Trophoblast cell (in vitro differentiated cells and primary cell): ENCODE results near the gene CDHR1.

Experiments used
- DNase-seq, 2 donors: peaks; one replicate each; pipeline ENCODE4 v3.0.0-alpha.2; 2016
- H2AFZ ChIP-seq: 2 replicates; pipeline ENCODE4 v1.6.1; 2013; ENCODE audit warnings: low read length, moderate library complexity, mild to moderate bottlenecking; ENCODE audit not compliant: insufficient read depth, poor library complexity
- H2AK5ac ChIP-seq: 2 replicates; pipeline ENCODE4 v1.6.1; 2013; ENCODE audit warnings: mild to moderate bottlenecking, low read length
- H2BK120ac ChIP-seq: 2 replicates; pipeline ENCODE4 v1.6.1; 2013; ENCODE audit warnings: low read length, mild to moderate bottlenecking, moderate library complexity; ENCODE audit not compliant: insufficient read depth, poor library complexity
- H2BK12ac ChIP-seq: 2 replicates; pipeline ENCODE4 v1.6.1; 2013; ENCODE audit warnings: mild to moderate bottlenecking, low read length, moderate library complexity
- H2BK5ac ChIP-seq: 2 replicates; pipeline ENCODE4 v1.6.1; 2013; ENCODE audit warnings: low read length, low read depth, moderate library complexity, mild to moderate bottlenecking; ENCODE audit not compliant: poor library complexity
- H3K14ac ChIP-seq: 2 replicates; pipeline ENCODE4 v1.6.1; 2013; ENCODE audit warnings: mild to moderate bottlenecking, low read length
- H3K18ac ChIP-seq: 2 replicates; pipeline ENCODE4 v1.6.1; 2013; ENCODE audit warnings: mild to moderate bottlenecking, low read length
- H3K23ac ChIP-seq: 2 replicates; pipeline ENCODE4 v1.6.1; 2013; ENCODE audit warnings: low read length
- H3K27ac ChIP-seq: 2 replicates; pipeline ENCODE4 v1.5.1; 2013; ENCODE audit warnings: low read depth, mild to moderate bottlenecking, inconsistent platforms, low read length, moderate library complexity
- H3K27me3 ChIP-seq: 2 replicates; pipeline ENCODE4 v1.6.1; 2013; ENCODE audit warnings: inconsistent platforms, mild to moderate bottlenecking, low read length, moderate library complexity; ENCODE audit not compliant: insufficient read depth
- H3K36me3 ChIP-seq, 2 experiments: 1 replicate in 1 of 2; 2 replicates in 1 of 2; pipeline ENCODE4 v1.6.1; 2013; ENCODE audit warnings: low read length in 2 of 2, mild to moderate bottlenecking in 2 of 2, moderate library complexity in 1 of 2; ENCODE audit not compliant: insufficient read depth in 2 of 2, control insufficient read depth in 1 of 2
- H3K4ac ChIP-seq: 2 replicates; pipeline ENCODE4 v1.6.1; 2013; ENCODE audit warnings: low read depth, mild to moderate bottlenecking, low read length, moderate library complexity
- H3K4me1 ChIP-seq, 2 experiments: 1 replicate in 1 of 2; 2 replicates in 1 of 2; pipeline ENCODE4 v1.6.1; 2013; ENCODE audit warnings: low read length in 2 of 2, mild to moderate bottlenecking in 2 of 2, moderate library complexity in 1 of 2; ENCODE audit not compliant: insufficient read depth in 2 of 2, control insufficient read depth in 1 of 2
- H3K4me2 ChIP-seq: 2 replicates; pipeline ENCODE4 v1.6.1; 2013; ENCODE audit warnings: inconsistent platforms, mild to moderate bottlenecking, low read length, moderate library complexity
- H3K4me3 ChIP-seq: 2 replicates; pipeline ENCODE4 v1.5.1; 2013; ENCODE audit warnings: mild to moderate bottlenecking, low read depth, low read length, inconsistent platforms
- H3K79me1 ChIP-seq: one replicate; pipeline ENCODE4 v1.6.1; 2013; ENCODE audit warnings: low read length
- H3K79me2 ChIP-seq: 2 replicates; pipeline ENCODE4 v1.6.1; 2013; ENCODE audit warnings: low read length, mild to moderate bottlenecking; ENCODE audit not compliant: control insufficient read depth, insufficient read depth, poor library complexity
- H3K9ac ChIP-seq: 2 replicates; pipeline ENCODE4 v1.6.1; 2013; ENCODE audit warnings: mild to moderate bottlenecking, low read length
- H3K9me3 ChIP-seq: 2 replicates; pipeline ENCODE4 v1.6.1; 2013; ENCODE audit warnings: low read depth, mild to moderate bottlenecking, control low read depth, inconsistent platforms, low read length; ENCODE audit not compliant: insufficient read depth
- H4K12ac ChIP-seq: 2 replicates; pipeline ENCODE4 v1.6.1; 2013; ENCODE audit warnings: low read depth, mild to moderate bottlenecking, low read length, moderate library complexity
- H4K8ac ChIP-seq: 2 replicates; pipeline ENCODE4 v1.6.1; 2013; ENCODE audit warnings: low read depth, mild to moderate bottlenecking, low read length, moderate library complexity
- H4K91ac ChIP-seq: one replicate; pipeline ENCODE4 v1.6.1; 2013; ENCODE audit warnings: low read depth, mild to moderate bottlenecking, low read length, moderate library complexity
- WGBS: extraction: QIAGEN DNeasy Blood & Tissue Kit; methylation state at CpG from one replicate; pipeline ENCODE4 v1.1.7; 2013; ENCODE audit warnings: missing lambda C conversion rate; ENCODE audit not compliant: insufficient read length, insufficient coverage; ENCODE audit errors: extremely low coverage; 5-methylcytosine and 5-hydroxymethylcytosine counted together

CDHR1 gene

GRCh38 chr10:84213076-84213475 lies 18.7 kb downstream of the CDHR1 start:
- no peak overlapping the region for H4K8ac ChIP-seq
- H3K4me2 ChIP-seq, result no peak overlapping the region
- H2AFZ ChIP-seq, result no peak overlapping the region
- H3K4ac ChIP-seq, result no peak overlapping the region
- H4K12ac ChIP-seq, result no peak overlapping the region
- no peaks in the 10 kb centered on the region for H3K36me3 ChIP-seq
- no peak overlapping the region for H3K18ac ChIP-seq
- no peak overlapping the region for H2AK5ac ChIP-seq
- no peak overlapping the region for H3K9ac ChIP-seq
- peaks cover 2% of the 10 kb centered on the region for H3K9me3 ChIP-seq
- no peaks in the 10 kb centered on the region for H3K4me1 ChIP-seq
- no peaks in the 10 kb centered on the region for H3K27me3 ChIP-seq
- no peak overlapping the region for H3K4me3 ChIP-seq
- H3K79me1 ChIP-seq, result no peaks in the 10 kb centered on the region
- no peak overlapping the region for H2BK120ac ChIP-seq
- no peak overlapping the region for H3K27ac ChIP-seq
- H4K91ac ChIP-seq, result no peak overlapping the region
- H3K79me2 ChIP-seq, result no peaks in the 10 kb centered on the region
- H2BK12ac ChIP-seq, result no peak overlapping the region
- no peak overlapping the region for H3K14ac ChIP-seq
- no CpG with 5 or more reads among the region's 11 CpGs for WGBS
- no peak for DNase-seq
- H3K23ac ChIP-seq, result peak overlapping the region; percentile 17
- no peak overlapping the region for H2BK5ac ChIP-seq

GRCh38 chr10:84214046-84214572 lies 19.8 kb downstream of the CDHR1 start:
- Histone ChIP-seq H4K12ac (no peak overlapping the region), H3K4ac (no peak overlapping the region), H3K4me2 (no peak overlapping the region), H3K27me3 (no peaks in the 10 kb centered on the region), H3K14ac (no peak overlapping the region), H3K79me2 (no peaks in the 10 kb centered on the region), H2AK5ac (no peak overlapping the region), H3K9ac (no peak overlapping the region), H3K27ac (no peak overlapping the region), H3K36me3 (no peaks in the 10 kb centered on the region), H2BK5ac (no peak overlapping the region), H2AFZ (no peak overlapping the region), H2BK12ac (no peak overlapping the region), H3K18ac (no peak overlapping the region), H3K4me1 (no peaks in the 10 kb centered on the region), H3K23ac (no peak overlapping the region), H3K4me3 (no peak overlapping the region), H4K91ac (no peak overlapping the region), H3K9me3 (peaks cover 2% of the 10 kb centered on the region), H2BK120ac (no peak overlapping the region), H4K8ac (no peak overlapping the region), H3K79me1 (no peaks in the 10 kb centered on the region)
- DNase-seq, result peak in 1 of 2 donors; percentile 6
- no CpG with 5 or more reads among the region's 25 CpGs for WGBS

- Histone ChIP-seq H3K4me3 (no peak overlapping the region), H2BK12ac (no peak overlapping the region), H3K4ac (no peak overlapping the region), H2BK120ac (no peak overlapping the region), H3K18ac (no peak overlapping the region), H3K14ac (no peak overlapping the region), H4K12ac (no peak overlapping the region), H2AK5ac (no peak overlapping the region), H3K4me1 (no peaks in the 10 kb centered on the region), H3K9me3 (peaks cover 2% of the 10 kb centered on the region), H2AFZ (no peak overlapping the region), H3K79me1 (no peaks in the 10 kb centered on the region), H3K79me2 (no peaks in the 10 kb centered on the region), H3K27me3 (no peaks in the 10 kb centered on the region), H3K36me3 (no peaks in the 10 kb centered on the region), H4K91ac (no peak overlapping the region), H2BK5ac (no peak overlapping the region), H3K4me2 (no peak overlapping the region), H3K27ac (no peak overlapping the region), H3K23ac (no peak overlapping the region), H4K8ac (no peak overlapping the region), H3K9ac (no peak overlapping the region)
- no CpG with 5 or more reads among the region's 12 CpGs for WGBS
- peak in 1 of 2 donors; percentile 49 for DNase-seq
Measured at GRCh38 chr10:84214612-84215235, 20.4 kb downstream of the CDHR1 start.

- H3K4me3 ChIP-seq, result no peak overlapping the region
- H3K9ac ChIP-seq, result no peak overlapping the region
- no peaks in the 10 kb centered on the region for H3K4me1 ChIP-seq
- no peak overlapping the region for H2BK5ac ChIP-seq
- peaks cover 4% of the 10 kb centered on the region for H3K9me3 ChIP-seq
- H3K79me2 ChIP-seq, result no peaks in the 10 kb centered on the region
- H4K8ac ChIP-seq, result no peak overlapping the region
- no CpG with 5 or more reads among the region's 9 CpGs for WGBS
- H3K36me3 ChIP-seq, result no peaks in the 10 kb centered on the region
- H3K18ac ChIP-seq, result no peak overlapping the region
- no peaks in the 10 kb centered on the region for H3K79me1 ChIP-seq
- DNase-seq, result no peak
- H2BK12ac ChIP-seq, result no peak overlapping the region
- H3K27me3 ChIP-seq, result no peaks in the 10 kb centered on the region
- no peak overlapping the region for H2AFZ ChIP-seq
- H2AK5ac ChIP-seq, result no peak overlapping the region
- no peak overlapping the region for H3K4me2 ChIP-seq
- H3K14ac ChIP-seq, result no peak overlapping the region
- H3K4ac ChIP-seq, result no peak overlapping the region
- no peak overlapping the region for H4K91ac ChIP-seq
- no peak overlapping the region for H4K12ac ChIP-seq
- H3K27ac ChIP-seq, result no peak overlapping the region
- no peak overlapping the region for H3K23ac ChIP-seq
- H2BK120ac ChIP-seq, result no peak overlapping the region
Measured at GRCh38 chr10:84216834-84217233, 22.5 kb downstream of the CDHR1 start.
